NCI-H510A treated with DMSO at 0.1 percent for 48 hours (cell line): ENCODE results near the gene KBTBD2.
"Not testable (repeated sequence)": the region's sequence is repeated elsewhere in the genome, so short reads cannot be mapped to it uniquely, and the experiment has no call there.

Experiments used
- DNase-seq: peaks from one replicate; lab custom pipeline; 2025; lab: John Stamatoyannopoulos, UW

Gene KBTBD2

DNA sequence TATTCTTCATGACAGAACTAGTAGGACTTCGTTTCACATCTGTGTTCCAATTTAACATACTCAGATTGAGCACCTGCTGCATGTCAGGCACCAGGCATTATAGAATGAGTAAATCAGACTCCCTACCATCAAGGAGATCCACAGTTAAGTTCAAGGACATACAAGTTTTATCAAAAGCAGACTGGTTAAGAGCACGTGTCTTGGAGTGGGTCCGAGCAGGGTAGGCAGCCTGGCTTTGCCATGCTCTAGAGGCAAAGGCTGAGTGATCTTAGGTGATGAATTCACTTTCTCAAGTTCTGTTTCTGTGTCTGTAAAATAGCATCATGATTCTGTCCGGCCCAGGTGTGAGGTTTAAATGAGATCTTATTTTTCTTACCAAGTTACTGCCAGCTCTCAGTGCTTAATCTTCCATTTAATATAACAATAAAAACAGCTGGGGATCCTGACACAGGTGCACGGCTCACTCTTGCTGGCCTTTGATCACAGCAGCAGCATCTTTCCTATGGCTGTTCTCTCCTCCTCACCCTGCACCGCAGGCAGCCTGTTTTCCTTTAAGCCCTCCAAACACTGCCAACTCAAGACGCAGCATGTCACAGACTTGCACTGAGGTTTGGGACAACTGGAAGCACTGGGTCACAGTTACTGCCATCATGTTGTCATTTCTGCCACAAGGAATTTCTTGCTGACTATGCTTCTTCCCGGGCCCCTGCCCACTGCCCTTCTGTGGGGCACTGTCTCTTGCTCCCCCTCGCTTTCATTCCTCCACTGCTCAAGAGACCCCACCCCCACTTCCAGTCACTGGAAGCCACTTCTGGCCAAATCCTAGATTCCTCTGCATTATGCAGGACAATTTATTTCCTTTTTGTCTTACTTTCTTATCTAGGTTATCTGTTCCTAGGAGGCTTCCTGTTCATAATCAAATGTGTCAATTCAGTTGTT lies 35.5 kb downstream of the KBTBD2 start:
- not testable (repeated sequence) for DNase-seq

- not testable (repeated sequence) for DNase-seq
These were observed 40.9 kb downstream of the KBTBD2 start for GRCh38 chr7:32850654-32851053.

DNA sequence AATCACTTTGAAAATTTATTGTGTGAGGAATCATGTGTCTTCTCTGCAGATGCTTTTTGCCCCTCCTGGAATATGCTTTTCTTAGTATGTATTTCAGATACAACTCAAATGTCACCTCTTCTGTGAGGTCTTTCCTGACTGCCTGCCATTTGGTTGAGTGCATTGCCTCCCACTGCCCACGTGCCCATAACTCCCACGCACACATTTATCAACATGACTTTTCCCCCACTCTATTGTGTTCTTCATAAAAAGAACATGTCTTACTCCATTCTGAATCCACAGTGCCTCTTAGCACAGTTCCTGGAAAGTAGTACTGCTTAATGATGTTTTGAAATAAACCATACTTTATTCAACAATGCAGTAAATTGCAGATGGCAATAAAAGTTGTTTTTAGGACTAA lies 42.9 kb downstream of the KBTBD2 start:
- DNase-seq, result not testable (repeated sequence)

- DNase-seq, result no peak
These were observed 44.8 kb downstream of the KBTBD2 start for GRCh38 chr7:32846630-32847225.

GRCh38 chr7:32844748-32845147 lies 46.8 kb downstream of the KBTBD2 start:
- DNase-seq, result not testable (repeated sequence)

DNA sequence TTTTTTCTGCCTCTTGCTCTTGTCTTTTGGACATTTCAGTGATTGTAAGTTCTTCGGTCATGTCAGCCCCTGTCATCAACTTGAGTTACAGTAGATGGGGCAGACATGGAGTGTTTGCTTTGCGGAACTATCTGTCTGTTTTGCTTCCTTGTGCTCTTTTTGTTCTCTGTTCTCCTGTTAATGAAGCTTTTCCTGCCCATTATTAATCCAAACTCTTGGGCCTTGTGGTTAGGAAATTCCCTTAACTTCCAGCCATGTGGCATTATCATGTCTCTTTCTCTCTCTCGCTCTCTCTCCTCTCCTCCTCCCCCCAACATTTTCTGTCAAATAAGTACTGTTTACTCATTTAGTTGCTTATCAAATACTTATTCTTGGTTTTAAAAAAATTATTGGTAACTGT lies 47.8 kb downstream of the KBTBD2 start:
- peak; percentile 12 for DNase-seq

DNA sequence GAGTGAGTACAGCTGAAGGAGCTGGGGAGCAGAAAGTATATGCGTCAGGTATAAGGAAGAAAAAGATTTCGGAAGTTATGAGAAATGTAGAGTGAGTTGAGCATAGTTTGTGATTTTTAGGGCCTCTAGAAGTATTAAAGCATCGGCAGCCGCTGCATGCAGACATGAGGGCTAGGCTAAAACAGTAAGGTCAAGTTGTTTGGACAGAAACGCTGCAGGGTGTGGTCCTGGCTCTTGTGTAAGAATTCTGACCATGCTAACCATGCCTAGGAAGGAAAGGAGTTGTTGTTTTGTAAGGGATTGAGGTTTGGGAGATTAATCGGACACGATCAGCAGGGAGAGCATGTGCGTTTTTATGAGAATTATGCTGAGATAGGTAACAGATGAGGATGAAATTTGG lies 51.7 kb downstream of the KBTBD2 start:
- not testable (repeated sequence) for DNase-seq

GRCh38 chr7:32828996-32829752 lies 62.4 kb downstream of the KBTBD2 start:
- DNase-seq, result not testable (repeated sequence)
